HL-60 (cell line): ENCODE results near the gene RAP1GAP.

Source experiments
- CTCF ChIP-seq: IDR thresholded peaks from one replicate; pipeline ENCODE4 v1.5.1; 2011; ENCODE audit warnings: low read length, control low read depth, inconsistent platforms; ENCODE audit not compliant: insufficient read depth
- GABPA ChIP-seq: IDR thresholded peaks from 2 replicates; pipeline ENCODE4 v1.6.1; 2012; ENCODE audit warnings: low read depth
- POLR2AphosphoS5 ChIP-seq: IDR thresholded peaks from 2 replicates; pipeline ENCODE4 v1.6.1; 2012; ENCODE audit warnings: low read depth
- REST ChIP-seq: IDR thresholded peaks from 2 replicates; pipeline ENCODE4 v1.6.1; 2012; ENCODE audit warnings: low read depth; ENCODE audit not compliant: insufficient replicate concordance
- SPI1 ChIP-seq: IDR thresholded peaks from 2 replicates; pipeline ENCODE4 v1.6.1; 2012; ENCODE audit warnings: low read depth, mild to moderate bottlenecking, borderline replicate concordance

GRCh38 chr1:21547876-21548275 is 121.3 kb downstream of the RAP1GAP start:
- TF ChIP-seq REST (no peak), CTCF (no peak), POLR2AphosphoS5 (no peak), SPI1 (no peak), GABPA (no peak)
